Breast epithelium (tissue), 4 donors: ENCODE data around the gene VARS2. TPM values are rescaled to one million over a fixed set of nuclear protein-coding genes. Genes with fewer than 3 reads are reported as not detected.
"Not testable (repeated sequence)": the region's sequence is repeated elsewhere in the genome, so short reads cannot be mapped to it uniquely, and the experiment has no call there.

Experiments
- DNase-seq, 2 donors: peaks; one replicate each; pipeline ENCODE4 v3.0.0-alpha.2; 2019; ENCODE audit warnings: low spot score in 2 of 2
- H3K27ac ChIP-seq, 2 donors: fragments of 200-600 bp; sonication (generic) in 1 of 2; one replicate each; pipeline ENCODE4 v1.5.1; 2016 to 2019; ENCODE audit warnings: mild to moderate bottlenecking in 1 of 2
- H3K27me3 ChIP-seq, 2 donors: fragments of 200-600 bp; sonication (generic) in 1 of 2; one replicate each; pipeline versions ENCODE4 v1.5.1 to v1.6.0; 2017 to 2019; ENCODE audit warnings: control low read depth in 1 of 2, mild to moderate bottlenecking in 1 of 2
- H3K36me3 ChIP-seq: fragments of 200-600 bp; one replicate; pipeline ENCODE4 v1.5.1; 2019
- H3K4me1 ChIP-seq, 2 donors: fragments of 200-600 bp; sonication (generic); one replicate each; pipeline ENCODE4 v1.5.1; 2016 to 2019; ENCODE audit warnings: control low read depth in 1 of 2
- H3K4me3 ChIP-seq, 3 donors: fragments of 200-600 bp; sonication (generic); 1 replicate in 2 of 3; 2 replicates in 1 of 3; pipeline ENCODE4 v1.5.1; 2016 to 2019; ENCODE audit warnings: mild to moderate bottlenecking in 3 of 3, moderate library complexity in 2 of 3
- H3K9me3 ChIP-seq, 2 donors: fragments of 200-600 bp; sonication (generic) in 1 of 2; one replicate each; pipeline ENCODE4 v1.5.1; 2016 to 2019; ENCODE audit warnings: control low read depth in 1 of 2
- CTCF ChIP-seq, 3 donors: fragments of 450-650 bp; IDR thresholded peaks; one replicate each; pipeline ENCODE4 v1.5.1; 2016 to 2017; ENCODE audit warnings: antibody characterized with exemption in 3 of 3, mild to moderate bottlenecking in 3 of 3, moderate library complexity in 3 of 3
- POLR2A ChIP-seq: fragments of 450-650 bp; IDR thresholded peaks from one replicate; pipeline ENCODE4 v1.6.1; 2016; ENCODE audit warnings: antibody characterized with exemption, mild to moderate bottlenecking, moderate library complexity
- POLR2AphosphoS5 ChIP-seq, 3 donors: sonication (generic); formaldehyde crosslinking; IDR thresholded peaks; one replicate each; pipeline ENCODE4 v1.6.1; 2017; ENCODE audit warnings: antibody characterized with exemption in 3 of 3
- intact Hi-C: fragments of 100-400 bp; cut with DNase I; formaldehyde crosslinking; loops from one replicate; pipeline ENCODE4 v1.15.1; 2023; ENCODE audit warnings: low total_unique reads
- total RNA-seq, 3 donors: library from RNA; depleted of rRNA; stranded (reverse); fragments of >200 nt; gene quantifications; one replicate each; pipeline ENCODE4 v1.1.0, GENCODE V29; 2016

VARS2 gene
- total RNA-seq = 10 to 100 TPM; 15.7 to 19.2 (median 16.8) TPM

GRCh38 chr6:30914076-30914853 lies at the start of gene VARS2:
TSS of gene VARS2 (plus strand) at chr6:30914238. CDS start at chr6:30914837, 599 bp downstream.
- peak; percentile 94 to 96 for DNase-seq
- TF ChIP-seq POLR2AphosphoS5 (IDR thresholded peaks at IDR 0.05) = peak; percentile 73 to 83 (median 82)
- peak; percentile 83 for TF ChIP-seq POLR2A
- peak in 1 of 3 donors; percentile 33 for TF ChIP-seq CTCF (IDR thresholded peaks at IDR 0.05)
- Histone ChIP-seq H3K27me3 (no peaks in the 10 kb centered on the region), H3K4me1 (peaks cover 3 to 12% of the 10 kb centered on the region in 2 donors), H3K36me3 (no peaks in the 10 kb centered on the region), H3K27ac (peak within 1 kb of the TSS; percentile 93 to 96), H3K4me3 (peak within 1 kb of the TSS; percentile 51 to 77 (median 66)), H3K9me3 (no peaks in the 10 kb centered on the region)
- intact Hi-C loops = loop anchor here (10.0 kb wide), 1 partner anchor 161 kb away; no protein-coding TSS in a partner anchor

DNA sequence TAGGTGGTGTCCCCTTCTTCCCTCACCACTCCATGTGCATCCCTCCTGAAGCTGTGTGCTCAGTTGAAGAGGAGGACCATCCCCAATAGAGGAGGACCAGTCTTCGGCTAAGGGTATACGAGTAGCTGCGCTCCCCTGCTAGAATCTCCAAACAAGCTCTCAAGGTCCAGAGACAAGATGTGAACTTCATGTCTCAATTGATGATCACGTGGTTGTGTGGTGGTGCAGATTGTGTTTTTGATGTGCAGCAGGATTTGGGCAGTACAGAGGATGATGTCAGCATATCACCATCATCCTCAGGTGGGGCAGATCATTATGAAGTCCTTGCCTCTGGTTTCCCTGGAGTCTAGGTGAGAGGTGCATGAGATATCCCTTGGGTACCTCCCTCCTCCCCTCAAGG lies 49.7 kb upstream of the VARS2 start:
- intact Hi-C loops = no loop called here
- no peaks in the 10 kb centered on the region for H3K27me3 ChIP-seq
- H3K4me1 ChIP-seq = no peaks in the 10 kb centered on the region
- no peak for DNase-seq
- no peak for TF ChIP-seq POLR2A
- TF ChIP-seq POLR2AphosphoS5 (IDR thresholded peaks at IDR 0.05) = no peak
- no peak for TF ChIP-seq CTCF (IDR thresholded peaks at IDR 0.05)
- peaks cover 2 to 6% of the 10 kb centered on the region in 2 donors for H3K9me3 ChIP-seq
- no peak overlapping the region for H3K27ac ChIP-seq
- H3K4me3 ChIP-seq = no peak overlapping the region
- H3K36me3 ChIP-seq = no peaks in the 10 kb centered on the region

- H3K36me3 ChIP-seq, H3K27me3 ChIP-seq, intact Hi-C loops, H3K4me3 ChIP-seq, H3K27ac ChIP-seq, H3K4me1 ChIP-seq, DNase-seq: not testable (repeated sequence)
- peaks cover 7 to 14% of the 10 kb centered on the region in 2 donors for H3K9me3 ChIP-seq
Observed at GRCh38 chr6:30869241-30869749, 44.7 kb upstream of the VARS2 start.

DNA sequence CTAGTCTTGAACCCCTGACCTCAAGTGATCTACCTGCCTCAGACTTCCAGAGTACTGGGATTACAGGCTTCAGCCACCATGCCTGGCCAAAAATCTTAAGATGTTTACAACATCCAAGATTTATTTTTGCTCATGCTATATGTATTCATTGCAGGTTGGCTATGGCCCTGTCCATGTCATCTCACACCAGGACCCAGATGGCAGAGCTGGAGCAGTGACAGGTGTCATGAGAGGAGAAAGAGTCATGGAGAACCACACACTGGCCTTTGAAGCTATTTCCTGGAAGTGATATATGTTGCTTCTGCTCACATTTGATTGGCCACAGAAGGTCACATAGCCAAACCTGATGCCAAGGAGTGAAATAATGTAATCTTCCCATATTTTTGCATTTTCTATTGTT lies 43.5 kb upstream of the VARS2 start:
- intact Hi-C loops = no loop called here
- no peaks in the 10 kb centered on the region for H3K4me1 ChIP-seq
- H3K9me3 ChIP-seq = peaks cover 7 to 14% of the 10 kb centered on the region in 2 donors
- TF ChIP-seq POLR2AphosphoS5 (IDR thresholded peaks at IDR 0.05) = no peak
- TF ChIP-seq POLR2A = no peak
- TF ChIP-seq CTCF (IDR thresholded peaks at IDR 0.05) = no peak
- DNase-seq = no peak
- H3K4me3 ChIP-seq = no peak overlapping the region
- no peaks in the 10 kb centered on the region for H3K36me3 ChIP-seq
- no peak overlapping the region for H3K27ac ChIP-seq
- H3K27me3 ChIP-seq = no peaks in the 10 kb centered on the region

- H3K4me1 ChIP-seq = peaks cover 0 to 2% of the 10 kb centered on the region in 2 donors
- no peak for DNase-seq
- H3K27ac ChIP-seq = no peak overlapping the region
- no peaks in the 10 kb centered on the region for H3K27me3 ChIP-seq
- intact Hi-C loops = no loop called here
- no peak overlapping the region for H3K4me3 ChIP-seq
- no peaks in the 10 kb centered on the region for H3K36me3 ChIP-seq
- peaks cover 7 to 14% of the 10 kb centered on the region in 2 donors for H3K9me3 ChIP-seq
- TF ChIP-seq POLR2AphosphoS5 (IDR thresholded peaks at IDR 0.05) = no peak
- TF ChIP-seq POLR2A = no peak
- TF ChIP-seq CTCF (IDR thresholded peaks at IDR 0.05) = no peak
Observed at GRCh38 chr6:30871592-30872183, 42.4 kb upstream of the VARS2 start.
